Measurements from ENCODE around the gene OR2T12.
"Not testable (repeated sequence)": the region's sequence is repeated elsewhere in the genome, so short reads cannot be mapped to it uniquely, and the experiment has no call there.

The OR2T12 gene, protein sequence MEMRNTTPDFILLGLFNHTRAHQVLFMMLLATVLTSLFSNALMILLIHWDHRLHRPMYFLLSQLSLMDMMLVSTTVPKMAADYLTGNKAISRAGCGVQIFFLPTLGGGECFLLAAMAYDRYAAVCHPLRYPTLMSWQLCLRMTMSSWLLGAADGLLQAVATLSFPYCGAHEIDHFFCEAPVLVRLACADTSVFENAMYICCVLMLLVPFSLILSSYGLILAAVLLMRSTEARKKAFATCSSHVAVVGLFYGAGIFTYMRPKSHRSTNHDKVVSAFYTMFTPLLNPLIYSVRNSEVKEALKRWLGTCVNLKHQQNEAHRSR

DNA sequence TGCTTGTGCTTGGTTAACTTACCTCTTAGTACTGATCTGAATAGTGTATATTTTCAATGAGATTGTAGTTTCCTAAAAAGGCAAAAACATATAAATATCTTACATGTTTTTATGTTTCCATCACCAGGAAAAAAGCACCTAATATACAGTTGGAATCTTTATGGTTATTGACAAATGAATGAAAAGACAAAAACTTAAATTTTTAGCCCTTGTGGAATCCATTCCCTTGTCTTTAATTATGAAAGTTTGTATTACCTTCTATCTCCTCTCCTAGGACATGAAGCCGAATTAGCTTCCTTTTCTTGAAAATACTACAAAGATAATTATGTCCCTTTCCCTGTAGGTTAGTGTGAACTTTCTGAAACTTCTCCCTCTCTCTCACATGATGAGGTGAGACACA is at the start of gene OR2T12:
TSS of gene OR2T12 (minus strand) at position 101 of the 400 bp plus-strand sequence. CDS start 7,846 bp downstream, outside the sequence.
- DNase-seq (ENCODE audit: low read depth), result no peak

DNA sequence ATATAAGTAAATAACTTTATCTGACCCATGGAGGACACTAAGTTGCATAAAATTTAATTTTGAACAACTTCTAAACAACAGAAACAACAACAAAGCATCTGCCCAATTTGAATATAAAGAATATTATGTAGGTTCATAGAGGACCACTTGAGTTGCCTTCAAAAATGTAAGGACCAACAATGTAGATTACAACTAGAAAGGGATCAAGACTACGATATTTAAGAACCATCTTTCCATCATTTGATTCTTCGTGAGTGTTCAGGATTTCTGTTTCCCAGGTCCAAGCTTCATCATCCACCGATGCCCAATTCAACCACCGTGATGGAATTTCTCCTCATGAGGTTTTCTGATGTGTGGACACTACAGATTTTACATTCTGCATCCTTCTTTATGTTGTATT is 45.3 kb upstream of the OR2T12 start, which contains the start of gene OR14C36:
TSS of gene OR14C36 (plus strand) at position 301 of the 400 bp plus-strand sequence. CDS start at position 301, 0 bp downstream.
- DNase-seq (ENCODE audit: low read depth), result no peak

DNA sequence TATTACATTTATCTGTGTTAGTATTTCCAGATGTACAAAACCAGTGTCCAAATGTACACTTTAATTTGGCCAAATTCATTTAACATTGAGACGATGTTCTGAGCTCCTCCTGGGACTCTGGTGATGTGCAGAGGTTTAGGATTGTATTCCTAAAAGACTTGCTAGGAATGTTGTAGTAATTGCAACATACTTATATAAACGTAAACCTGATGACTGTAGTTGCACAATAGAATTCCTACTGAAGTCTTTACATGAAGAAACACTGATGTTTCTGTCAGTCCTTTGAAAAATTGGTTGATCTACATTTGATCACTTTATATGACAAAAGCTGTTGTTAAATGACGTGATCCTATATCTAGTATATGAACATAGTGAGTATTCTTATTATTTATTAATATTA is 40.2 kb upstream of the OR2T12 start:
- DNase-seq (ENCODE audit: low read depth), result no peak

DNA sequence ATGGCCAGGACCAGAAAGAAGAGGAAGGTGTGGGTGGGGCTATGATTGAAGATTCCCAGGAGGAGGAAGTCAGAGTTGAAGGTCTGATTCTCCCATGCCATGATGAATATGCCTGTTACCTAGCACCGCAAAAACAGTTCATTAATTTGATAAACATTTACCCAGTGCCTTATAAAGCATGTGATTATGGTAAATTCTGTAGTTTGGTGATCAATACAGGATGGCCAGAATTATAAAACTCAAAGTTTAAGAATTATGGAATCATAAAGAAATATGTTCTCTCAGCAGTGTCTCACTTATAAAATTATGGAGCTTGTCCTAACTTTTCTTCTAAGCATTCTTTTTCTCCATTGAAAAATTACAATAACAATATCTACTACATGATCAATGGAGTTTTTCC is 21.2 kb upstream of the OR2T12 start, which contains the start of gene OR2M7:
TSS of gene OR2M7 (minus strand) at position 101 of the 400 bp plus-strand sequence. CDS start at position 101, 0 bp downstream.
- DNase-seq (ENCODE audit: low read depth), result no peak

DNA sequence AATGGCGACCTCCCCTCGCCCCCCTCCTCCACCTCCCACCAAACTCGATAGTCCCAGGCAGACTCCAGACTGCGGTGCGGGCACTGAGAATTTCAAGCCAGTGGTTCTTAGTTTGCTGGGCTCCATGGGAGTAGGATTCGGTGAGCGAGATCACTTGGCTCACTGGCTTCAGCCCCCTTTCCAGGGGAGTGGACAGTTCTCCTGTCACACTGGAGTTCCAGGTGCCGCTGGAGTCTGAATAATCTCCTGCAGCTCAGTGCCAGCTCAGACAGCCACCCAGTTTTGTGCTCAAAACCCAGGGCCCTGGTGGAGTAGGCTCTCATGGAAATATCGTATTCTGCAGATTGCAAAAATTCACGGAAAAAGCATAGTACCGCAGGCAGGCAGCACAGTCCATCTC is 13.6 kb upstream of the OR2T12 start:
- no peak for DNase-seq (ENCODE audit: low read depth)

DNA sequence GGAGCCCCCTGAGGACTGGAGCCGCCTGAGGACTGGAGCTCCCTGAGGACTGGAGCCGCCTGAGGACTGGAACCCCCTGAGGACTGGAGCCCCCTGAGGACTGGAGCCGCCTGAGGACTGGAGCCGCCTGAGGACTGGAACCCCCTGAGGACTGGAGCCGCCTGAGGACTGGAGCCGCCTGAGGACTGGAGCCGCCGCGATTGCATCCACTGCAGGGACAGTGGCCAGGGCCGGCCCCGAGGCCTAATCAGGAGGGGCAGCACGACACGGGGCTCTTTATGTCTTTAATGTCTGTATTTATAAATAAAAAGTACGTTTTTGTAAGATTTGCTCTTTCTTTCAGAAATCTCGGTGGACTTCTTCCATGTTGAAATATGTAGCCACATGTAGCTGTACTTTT is 3.5 kb upstream of the OR2T12 start:
- not testable (repeated sequence) for DNase-seq (ENCODE audit: low read depth)

DNA sequence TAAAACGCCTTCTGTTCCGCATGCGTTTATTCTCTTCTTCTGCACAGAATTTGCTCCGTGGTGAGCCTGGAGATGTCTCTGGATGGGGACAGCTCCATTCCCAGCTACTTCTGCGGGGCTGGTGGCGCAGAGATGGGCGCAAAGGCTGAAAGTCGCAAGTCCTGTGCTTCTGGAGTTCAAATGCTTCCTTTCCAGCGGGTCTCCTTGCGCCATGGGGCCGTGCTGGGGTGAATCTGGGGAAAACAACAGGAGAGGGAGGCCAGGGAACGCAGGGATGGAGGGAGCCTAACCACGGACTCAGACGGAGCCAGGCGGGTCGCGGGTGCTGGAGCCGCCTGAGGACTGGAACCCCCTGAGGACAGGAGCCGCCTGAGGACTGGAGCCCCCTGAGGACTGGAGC is 2.9 kb upstream of the OR2T12 start:
- DNase-seq (ENCODE audit: low read depth), result no peak

DNA sequence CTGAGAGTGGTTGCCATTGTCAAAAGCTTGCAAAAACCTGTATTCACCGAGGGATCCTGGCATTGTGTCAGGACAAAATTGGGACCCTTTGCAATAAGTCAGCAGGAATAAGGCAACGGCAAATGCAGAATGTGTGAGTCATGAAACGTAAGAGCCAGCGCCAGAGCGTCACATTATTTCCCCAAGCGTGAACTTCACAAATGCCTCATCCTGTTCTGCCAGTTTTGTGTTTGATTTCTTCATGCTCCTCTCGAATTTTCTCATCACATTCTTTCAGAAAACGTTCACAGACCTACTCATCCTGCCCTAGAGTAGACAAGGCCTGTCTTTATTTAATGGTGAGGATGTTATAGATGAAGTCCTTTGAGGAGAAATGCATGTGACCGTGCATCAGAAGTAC is 2.4 kb upstream of the OR2T12 start:
- DNase-seq (ENCODE audit: low read depth), result not testable (repeated sequence)

DNA sequence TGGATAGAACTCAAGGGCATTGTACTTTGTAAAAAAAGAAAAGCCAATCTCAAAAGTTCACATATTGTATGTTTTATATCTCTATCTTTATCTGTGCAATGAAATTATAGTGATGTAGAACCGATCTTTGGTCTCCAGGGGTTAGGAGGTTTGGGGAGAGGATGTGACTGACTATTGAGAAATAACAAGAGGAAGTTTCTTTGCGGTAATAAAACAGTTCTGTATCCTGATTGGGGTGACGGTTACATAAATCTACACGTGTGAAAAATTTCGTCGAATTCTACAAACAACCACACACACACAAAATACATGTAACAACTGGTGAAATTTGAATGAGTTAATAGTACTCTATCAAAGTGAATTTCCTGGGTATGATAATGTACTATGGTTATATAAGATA is 14.8 kb downstream of the OR2T12 start:
- DNase-seq (ENCODE audit: low read depth), result no peak

DNA sequence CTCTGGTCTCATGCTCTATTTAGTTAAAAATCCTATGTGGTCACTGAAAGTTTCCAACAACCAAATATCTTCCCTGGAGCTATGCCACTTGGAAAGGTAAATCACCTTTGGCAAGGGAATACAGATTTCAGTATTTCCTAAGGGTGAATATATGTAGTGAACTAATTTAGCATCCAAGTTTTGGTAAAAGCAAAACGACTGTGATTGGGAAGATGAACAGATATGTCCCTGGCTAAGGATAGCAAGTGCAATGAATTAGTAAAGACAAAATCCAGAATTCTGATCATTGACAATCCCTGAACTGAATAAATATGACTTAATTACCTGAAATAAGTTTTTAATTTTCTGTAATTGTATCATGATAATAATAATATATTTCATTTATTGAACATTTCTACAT is 25.3 kb downstream of the OR2T12 start, which contains the start of gene OR2T33:
TSS of gene OR2T33 (minus strand) at position 101 of the 400 bp plus-strand sequence. CDS start 4,162 bp downstream, outside the sequence.
- no peak for DNase-seq (ENCODE audit: low read depth)

DNA sequence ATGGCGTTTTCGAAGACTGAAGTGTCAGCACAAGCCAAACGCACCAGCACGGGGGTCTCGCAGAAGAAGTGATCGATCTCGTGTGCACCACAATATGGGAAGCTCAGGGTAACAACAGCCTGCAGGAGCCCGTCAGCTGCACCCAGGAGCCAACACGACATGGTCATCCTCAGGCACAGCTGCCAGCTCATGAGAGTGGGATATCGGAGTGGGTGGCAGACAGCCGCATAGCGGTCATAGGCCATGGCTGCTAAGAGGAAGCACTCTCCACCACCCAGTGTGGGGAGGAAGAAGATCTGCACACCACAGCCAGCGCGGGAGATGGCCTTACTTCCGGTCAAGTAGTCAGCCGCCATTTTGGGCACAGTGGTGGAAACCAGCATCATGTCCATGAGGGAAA is 30.0 kb downstream of the OR2T12 start:
- DNase-seq (ENCODE audit: low read depth), result not testable (repeated sequence)

DNA sequence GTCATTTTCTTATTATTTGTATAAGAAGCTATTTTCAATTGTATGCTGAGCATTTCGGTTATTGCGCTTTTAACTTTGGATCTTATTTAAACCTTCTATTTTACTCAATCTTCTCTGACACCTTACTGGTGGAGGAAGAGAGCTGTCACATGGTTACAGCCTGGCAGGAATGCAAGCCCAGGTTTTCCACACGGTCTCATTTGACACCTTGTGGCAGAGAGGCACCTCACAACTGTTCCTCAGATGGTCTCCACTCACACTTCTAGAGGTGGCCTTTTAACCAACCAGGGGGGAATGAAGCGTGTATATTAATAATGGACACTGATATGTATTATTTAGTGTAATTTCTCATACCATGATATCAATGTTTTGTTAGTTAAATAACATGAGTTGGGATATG is 35.0 kb downstream of the OR2T12 start:
- no peak for DNase-seq (ENCODE audit: low read depth)

DNA sequence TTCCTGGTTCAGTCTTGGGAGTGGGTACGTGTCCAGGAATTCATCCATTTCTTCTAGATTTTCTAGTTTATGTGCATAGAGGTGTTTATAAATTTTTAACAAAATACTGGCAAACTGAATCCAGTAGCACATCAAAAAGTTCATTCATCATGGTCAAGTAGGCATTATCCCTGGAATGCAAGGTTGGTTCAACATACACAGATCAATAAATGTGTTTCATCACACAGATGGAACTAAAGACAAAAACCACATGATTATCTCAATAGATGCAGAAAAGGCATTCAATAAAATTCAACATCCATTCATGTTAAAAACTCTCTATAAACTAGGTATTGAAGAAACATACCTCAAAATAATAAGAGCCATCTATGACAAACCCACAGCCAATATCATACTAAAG is 43.9 kb downstream of the OR2T12 start:
- not testable (repeated sequence) for DNase-seq (ENCODE audit: low read depth)

DNA sequence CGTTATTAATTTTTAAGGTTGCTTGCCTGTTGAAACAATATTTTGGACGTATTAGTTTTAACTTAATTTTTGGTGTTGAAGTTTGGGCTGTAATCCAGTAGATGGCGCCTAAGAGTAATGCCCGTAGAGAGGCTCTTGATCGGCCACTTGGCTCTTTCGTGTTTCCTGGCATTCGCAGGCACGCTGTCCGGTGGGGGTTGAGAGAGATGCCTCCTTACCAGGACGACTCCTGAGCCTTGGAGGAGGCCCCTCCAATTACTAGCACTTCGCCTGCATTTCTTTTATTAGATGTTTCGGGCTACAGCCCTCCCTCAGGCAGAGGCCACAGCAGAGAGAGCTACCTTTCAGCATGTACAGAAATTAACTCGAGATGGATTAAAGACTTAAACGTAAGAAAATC is 60.0 kb downstream of the OR2T12 start:
- peak; percentile 29 for DNase-seq (ENCODE audit: low read depth)
